Colon (tissue), 2 donors: ENCODE data around the gene H6PD.

ENCODE experiments used
- FAIRE-seq: peaks from 2 replicates; lab custom pipeline; 2012; peaks lifted over from hg19 to GRCh38; lab: Jason Lieb, UNC
- donor health status: control.
- donor health status: control.

Gene H6PD

GRCh38 chr1:9204156-9204720 is 30.3 kb upstream of the H6PD start:
- no peak for FAIRE-seq

GRCh38 chr1:9207086-9207485 is 27.5 kb upstream of the H6PD start:
- no peak for FAIRE-seq

GRCh38 chr1:9207715-9208114 is 26.9 kb upstream of the H6PD start:
- FAIRE-seq = no peak

- no peak for FAIRE-seq
Observed at GRCh38 chr1:9211291-9211811, 23.2 kb upstream of the H6PD start.

GRCh38 chr1:9212735-9213134 is 21.8 kb upstream of the H6PD start:
- no peak for FAIRE-seq

GRCh38 chr1:9213956-9214355 is 20.6 kb upstream of the H6PD start:
- FAIRE-seq = no peak

- FAIRE-seq = no peak
Observed at GRCh38 chr1:9218917-9219316, 15.7 kb upstream of the H6PD start.

- no peak for FAIRE-seq
Observed at GRCh38 chr1:9222846-9223625, 11.5 kb upstream of the H6PD start.

- FAIRE-seq = no peak
Observed at GRCh38 chr1:9224664-9225410, 9.7 kb upstream of the H6PD start.

GRCh38 chr1:9225411-9225785 is 9.2 kb upstream of the H6PD start:
- no peak for FAIRE-seq

- FAIRE-seq = no peak
Observed at GRCh38 chr1:9228609-9229008, 6.0 kb upstream of the H6PD start.

- no peak for FAIRE-seq
Observed at GRCh38 chr1:9229549-9229948, 5.0 kb upstream of the H6PD start.

- no peak for FAIRE-seq
Observed at GRCh38 chr1:9230869-9231533, 3.6 kb upstream of the H6PD start.

GRCh38 chr1:9231648-9232332 is 2.8 kb upstream of the H6PD start:
- FAIRE-seq = no peak

- no peak for FAIRE-seq
Observed at GRCh38 chr1:9233241-9233941, 1.2 kb upstream of the H6PD start.

GRCh38 chr1:9233942-9234222 is 692 bp upstream of the H6PD start:
- FAIRE-seq = no peak

GRCh38 chr1:9235096-9235459 is 504 bp downstream of the H6PD start:
- no peak for FAIRE-seq

GRCh38 chr1:9235560-9235959 is 986 bp downstream of the H6PD start:
- no peak for FAIRE-seq

- FAIRE-seq = no peak
Observed at GRCh38 chr1:9238134-9238533, 3.6 kb downstream of the H6PD start.

GRCh38 chr1:9238550-9238949 is 4.0 kb downstream of the H6PD start:
- no peak for FAIRE-seq

- FAIRE-seq = no peak
Observed at GRCh38 chr1:9239622-9240401, 5.2 kb downstream of the H6PD start.
